ENCODE measurements around the gene GIMAP6.
"Not testable (repeated sequence)": the region's sequence is repeated elsewhere in the genome, so short reads cannot be mapped to it uniquely, and the experiment has no call there.

GIMAP6 gene

GRCh38 chr7:150613880-150614279, 18.3 kb downstream of the GIMAP6 start:
- no peak overlapping the region for H3K27ac ChIP-seq (replicated peaks)
- TF ChIP-seq POLR2AphosphoS5 (IDR thresholded peaks at IDR 0.05; ENCODE audit: low read depth) = no peak
- no peak for TF ChIP-seq GABPA (IDR thresholded peaks at IDR 0.05; ENCODE audit: low read depth)
- no peak for TF ChIP-seq SPI1 (IDR thresholded peaks at IDR 0.05; ENCODE audit: borderline replicate concordance, low read depth)
- TF ChIP-seq CTCF (IDR thresholded peaks at IDR 0.05; ENCODE audit: insufficient read depth, low read length) = no peak
- no peak for DNase-seq (ENCODE audit: low read depth in 1 of 2, low spot score in 1 of 2)

GRCh38 chr7:150612925-150613324, 19.3 kb downstream of the GIMAP6 start:
- TF ChIP-seq GABPA (IDR thresholded peaks at IDR 0.05; ENCODE audit: low read depth) (no peak), SPI1 (IDR thresholded peaks at IDR 0.05; ENCODE audit: borderline replicate concordance, low read depth) (no peak), REST (IDR thresholded peaks at IDR 0.05; ENCODE audit: insufficient replicate concordance, low read depth) (no peak), CTCF (IDR thresholded peaks at IDR 0.05; ENCODE audit: insufficient read depth, low read length) (no peak), POLR2AphosphoS5 (IDR thresholded peaks at IDR 0.05; ENCODE audit: low read depth) (no peak)
- Histone ChIP-seq H3K27ac (replicated peaks) (no peak overlapping the region), H3K4me3 (replicated peaks; ENCODE audit: insufficient read depth, low read length) (no peak overlapping the region), H3K27me3 (ENCODE audit: insufficient read depth, poor library complexity, severe bottlenecking) (no peaks in the 10 kb centered on the region)
- no peak for DNase-seq (ENCODE audit: low read depth in 1 of 2, low spot score in 1 of 2)

More at GRCh38 chr7:150613880-150614279, 18.3 kb downstream of the GIMAP6 start:
- Histone ChIP-seq H3K4me3 (replicated peaks; ENCODE audit: insufficient read depth, low read length) (no peak overlapping the region), H3K27me3 (ENCODE audit: insufficient read depth, poor library complexity, severe bottlenecking) (no peaks in the 10 kb centered on the region)

GRCh38 chr7:150610233-150610632, 22.0 kb downstream of the GIMAP6 start:
- no peaks in the 10 kb centered on the region for H3K27me3 ChIP-seq (ENCODE audit: insufficient read depth, poor library complexity, severe bottlenecking)
- DNase-seq (ENCODE audit: low read depth in 1 of 2, low spot score in 1 of 2) = no peak
- TF ChIP-seq POLR2AphosphoS5 (IDR thresholded peaks at IDR 0.05; ENCODE audit: low read depth) (no peak), GABPA (IDR thresholded peaks at IDR 0.05; ENCODE audit: low read depth) (no peak), REST (IDR thresholded peaks at IDR 0.05; ENCODE audit: insufficient replicate concordance, low read depth) (no peak), CTCF (IDR thresholded peaks at IDR 0.05; ENCODE audit: insufficient read depth, low read length) (no peak), SPI1 (IDR thresholded peaks at IDR 0.05; ENCODE audit: borderline replicate concordance, low read depth) (no peak)

GRCh38 chr7:150603600-150603999, 28.6 kb downstream of the GIMAP6 start:
- not testable (repeated sequence) for H3K27me3 ChIP-seq (ENCODE audit: insufficient read depth, poor library complexity, severe bottlenecking); H3K4me3 ChIP-seq (replicated peaks; ENCODE audit: insufficient read depth, low read length); H3K27ac ChIP-seq (replicated peaks); DNase-seq (ENCODE audit: low read depth in 1 of 2, low spot score in 1 of 2)

More at GRCh38 chr7:150610233-150610632, 22.0 kb downstream of the GIMAP6 start:
- Histone ChIP-seq H3K4me3 (replicated peaks; ENCODE audit: insufficient read depth, low read length) (no peak overlapping the region), H3K27ac (replicated peaks) (no peak overlapping the region)

Measured in HL-60 (cell line).